Measurements from ENCODE around the gene LYST.

DNA sequence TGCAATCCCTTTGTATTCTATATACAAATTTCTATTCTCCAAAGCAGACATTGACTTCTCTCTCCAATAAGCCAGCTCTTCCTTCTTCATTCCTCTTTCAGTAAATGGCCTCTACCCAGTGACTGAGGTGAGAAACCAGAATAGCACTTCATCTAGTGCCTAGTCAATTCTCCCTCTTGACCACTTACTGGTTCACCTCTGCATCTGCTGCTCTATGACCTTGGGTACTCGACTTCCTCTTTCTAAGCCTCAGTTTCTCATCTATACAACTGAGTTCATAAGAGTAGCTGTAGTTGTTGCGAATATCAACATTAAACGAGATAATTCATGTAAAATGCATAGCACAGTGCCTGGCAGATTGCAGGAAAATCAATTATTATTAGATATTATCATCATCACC, 12.4 kb downstream of the LYST start:
- TF ChIP-seq EZH2 (IDR thresholded peaks at IDR 0.05; ENCODE audit: borderline replicate concordance, low read length): no peak
- TF ChIP-seq, protein P1, sequence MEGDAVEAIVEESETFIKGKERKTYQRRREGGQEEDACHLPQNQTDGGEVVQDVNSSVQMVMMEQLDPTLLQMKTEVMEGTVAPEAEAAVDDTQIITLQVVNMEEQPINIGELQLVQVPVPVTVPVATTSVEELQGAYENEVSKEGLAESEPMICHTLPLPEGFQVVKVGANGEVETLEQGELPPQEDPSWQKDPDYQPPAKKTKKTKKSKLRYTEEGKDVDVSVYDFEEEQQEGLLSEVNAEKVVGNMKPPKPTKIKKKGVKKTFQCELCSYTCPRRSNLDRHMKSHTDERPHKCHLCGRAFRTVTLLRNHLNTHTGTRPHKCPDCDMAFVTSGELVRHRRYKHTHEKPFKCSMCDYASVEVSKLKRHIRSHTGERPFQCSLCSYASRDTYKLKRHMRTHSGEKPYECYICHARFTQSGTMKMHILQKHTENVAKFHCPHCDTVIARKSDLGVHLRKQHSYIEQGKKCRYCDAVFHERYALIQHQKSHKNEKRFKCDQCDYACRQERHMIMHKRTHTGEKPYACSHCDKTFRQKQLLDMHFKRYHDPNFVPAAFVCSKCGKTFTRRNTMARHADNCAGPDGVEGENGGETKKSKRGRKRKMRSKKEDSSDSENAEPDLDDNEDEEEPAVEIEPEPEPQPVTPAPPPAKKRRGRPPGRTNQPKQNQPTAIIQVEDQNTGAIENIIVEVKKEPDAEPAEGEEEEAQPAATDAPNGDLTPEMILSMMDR (IDR thresholded peaks at IDR 0.05; ENCODE audit: low read length): no peak

Data from OCI-LY1 (cell line).